Testis (tissue), 3 donors: ENCODE measurements around the gene MEP1B. TPM values are rescaled to one million over a fixed set of nuclear protein-coding genes. Genes with fewer than 3 reads are reported as not detected.

Experiments used
- DNase-seq: peaks from one replicate; pipeline ENCODE4 v3.0.0-alpha.2; 2019
- H3K27ac ChIP-seq, 2 donors: fragments of 200-600 bp; sonication (generic); one replicate each; pipeline ENCODE4 v1.5.1; 2019
- H3K27me3 ChIP-seq: fragments of 200-600 bp; sonication (generic); one replicate; pipeline ENCODE4 v1.5.1; 2019
- H3K36me3 ChIP-seq: fragments of 200-600 bp; sonication (generic); one replicate; pipeline ENCODE4 v1.5.1; 2017; ENCODE audit warnings: low read depth; ENCODE audit errors: missing control alignments
- H3K4me1 ChIP-seq: fragments of 200-600 bp; sonication (generic); one replicate; pipeline ENCODE4 v1.5.1; 2019
- H3K4me3 ChIP-seq, 2 donors: fragments of 200-600 bp; sonication (generic); one replicate each; pipeline ENCODE4 v1.5.1; 2017 to 2019
- H3K9me3 ChIP-seq: fragments of 200-600 bp; sonication (generic); one replicate; pipeline ENCODE4 v1.5.1; 2017
- POLR2A ChIP-seq: fragments of 450-650 bp; IDR thresholded peaks from one replicate; pipeline ENCODE4 v1.6.1; 2017; ENCODE audit warnings: antibody characterized with exemption, mild to moderate bottlenecking, moderate library complexity
- WGBS, 2 donors: methylation state at CpG; one replicate each; pipeline ENCODE4 v1.1.5; 2018; 5-methylcytosine and 5-hydroxymethylcytosine counted together
- intact Hi-C: fragments of 100-400 bp; cut with DNase I; formaldehyde crosslinking; loops from one replicate; pipeline ENCODE4 v1.15.1; 2023; ENCODE audit warnings: low total_unique reads
- polyA plus RNA-seq: library from polyadenylated mRNA; stranded (reverse); fragments of 350-450 nt; fragmentation: Illumina TruSeq; extraction: RNeasy Lipid Tissue Mini Kit (QIAGEN cat#74804); gene quantifications from one replicate; pipeline ENCODE4 v1.2.3, GENCODE V29; 2014; ENCODE audit warnings: low read depth, low replicate concordance; ENCODE audit not compliant: insufficient read depth
- total RNA-seq, 2 donors: library from RNA; depleted of rRNA; stranded (reverse); fragments of >200 nt; gene quantifications; one replicate each; pipeline ENCODE4 v1.2.3, GENCODE V29; 2016
- TF ChIP-seq, protein P1 (sequence below), 3 experiments: fragments of 450-650 bp in 2 of 3; fragments of 200-600 bp in 1 of 3; sonication (generic) in 1 of 3; IDR thresholded peaks; one replicate each; pipeline ENCODE4 v1.5.1; 2016 to 2019; ENCODE audit warnings: antibody characterized with exemption in 3 of 3, mild to moderate bottlenecking in 2 of 3, moderate library complexity in 1 of 3

MEP1B gene
- total and polyA plus RNA-seq, 3 donors from 2014 or later = 0.19 to 0.78 (median 0.39) TPM

DNA sequence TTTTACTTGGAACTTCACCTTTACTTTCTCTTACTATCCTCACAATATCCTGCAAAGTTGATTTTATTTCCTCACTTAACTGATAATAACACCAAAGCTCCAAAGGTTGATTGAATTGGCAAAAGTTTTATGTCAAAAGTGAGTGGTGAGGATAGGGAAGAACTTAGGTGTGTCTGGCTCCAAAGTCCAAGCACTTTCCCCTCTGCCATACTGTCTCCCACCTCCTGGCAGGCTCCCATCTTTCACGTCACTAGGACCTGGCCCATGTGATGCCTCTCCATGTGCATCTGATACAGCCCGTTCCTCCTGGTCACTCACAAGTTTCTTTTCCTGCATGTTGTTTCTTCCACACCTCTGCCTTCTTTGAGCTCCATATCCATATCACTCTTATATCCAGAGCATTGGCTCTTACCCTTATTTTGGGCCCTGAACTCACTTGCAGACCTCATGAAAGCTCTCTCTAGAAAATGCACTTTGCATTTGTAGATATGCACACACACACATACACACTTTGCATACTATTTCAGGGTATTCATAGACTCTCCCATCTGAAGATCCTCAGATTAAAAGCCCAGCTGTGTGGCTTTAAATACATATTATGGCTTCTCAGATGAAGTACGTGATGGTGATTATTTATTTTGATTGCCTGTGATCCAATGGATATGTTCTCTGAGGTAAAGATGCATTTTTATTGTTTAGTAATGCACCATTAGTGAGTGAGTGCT, 12.3 kb downstream of the MEP1B start:
- no peaks in the 10 kb centered on the region for H3K27me3 ChIP-seq
- TF ChIP-seq, protein P1, sequence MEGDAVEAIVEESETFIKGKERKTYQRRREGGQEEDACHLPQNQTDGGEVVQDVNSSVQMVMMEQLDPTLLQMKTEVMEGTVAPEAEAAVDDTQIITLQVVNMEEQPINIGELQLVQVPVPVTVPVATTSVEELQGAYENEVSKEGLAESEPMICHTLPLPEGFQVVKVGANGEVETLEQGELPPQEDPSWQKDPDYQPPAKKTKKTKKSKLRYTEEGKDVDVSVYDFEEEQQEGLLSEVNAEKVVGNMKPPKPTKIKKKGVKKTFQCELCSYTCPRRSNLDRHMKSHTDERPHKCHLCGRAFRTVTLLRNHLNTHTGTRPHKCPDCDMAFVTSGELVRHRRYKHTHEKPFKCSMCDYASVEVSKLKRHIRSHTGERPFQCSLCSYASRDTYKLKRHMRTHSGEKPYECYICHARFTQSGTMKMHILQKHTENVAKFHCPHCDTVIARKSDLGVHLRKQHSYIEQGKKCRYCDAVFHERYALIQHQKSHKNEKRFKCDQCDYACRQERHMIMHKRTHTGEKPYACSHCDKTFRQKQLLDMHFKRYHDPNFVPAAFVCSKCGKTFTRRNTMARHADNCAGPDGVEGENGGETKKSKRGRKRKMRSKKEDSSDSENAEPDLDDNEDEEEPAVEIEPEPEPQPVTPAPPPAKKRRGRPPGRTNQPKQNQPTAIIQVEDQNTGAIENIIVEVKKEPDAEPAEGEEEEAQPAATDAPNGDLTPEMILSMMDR (IDR thresholded peaks at IDR 0.05) = no peak
- TF ChIP-seq POLR2A = no peak
- H3K36me3 ChIP-seq = no peaks in the 10 kb centered on the region
- H3K4me3 ChIP-seq = no peak overlapping the region
- DNase-seq = no peak
- no peak overlapping the region for H3K27ac ChIP-seq
- H3K9me3 ChIP-seq = no peaks in the 10 kb centered on the region
- intact Hi-C loops = no loop called here
- no peaks in the 10 kb centered on the region for H3K4me1 ChIP-seq
- WGBS, 2 donors = 80 to 87% methylated on average over 3 of the region's 3 CpGs

DNA sequence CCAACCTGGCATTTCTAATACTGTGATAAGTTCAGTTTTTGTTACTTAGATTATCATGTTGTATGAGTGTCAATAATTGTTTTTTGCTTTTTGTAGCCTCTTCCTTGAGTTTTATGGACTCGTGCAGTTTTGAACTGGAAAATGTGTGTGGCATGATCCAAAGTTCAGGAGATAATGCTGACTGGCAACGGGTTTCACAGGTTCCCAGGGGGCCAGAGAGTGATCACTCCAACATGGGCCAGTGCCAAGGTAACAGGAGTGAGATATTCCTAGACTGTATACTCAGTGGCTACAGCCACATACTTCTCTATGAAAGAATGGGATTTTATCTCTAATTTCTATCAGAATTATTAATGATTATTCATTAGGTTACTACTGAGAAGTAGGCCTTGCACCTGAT, 18.2 kb downstream of the MEP1B start:
- intact Hi-C loops = no loop called here
- WGBS, 2 donors = 47 to 48% methylated on average over 2 of the region's 2 CpGs
- Histone ChIP-seq H3K9me3 (no peaks in the 10 kb centered on the region), H3K27ac (no peak overlapping the region), H3K4me1 (no peaks in the 10 kb centered on the region), H3K36me3 (no peaks in the 10 kb centered on the region), H3K4me3 (no peak overlapping the region), H3K27me3 (no peaks in the 10 kb centered on the region)
- DNase-seq = no peak
- TF ChIP-seq, protein P1 (IDR thresholded peaks at IDR 0.05) = no peak
- TF ChIP-seq POLR2A = no peak

DNA sequence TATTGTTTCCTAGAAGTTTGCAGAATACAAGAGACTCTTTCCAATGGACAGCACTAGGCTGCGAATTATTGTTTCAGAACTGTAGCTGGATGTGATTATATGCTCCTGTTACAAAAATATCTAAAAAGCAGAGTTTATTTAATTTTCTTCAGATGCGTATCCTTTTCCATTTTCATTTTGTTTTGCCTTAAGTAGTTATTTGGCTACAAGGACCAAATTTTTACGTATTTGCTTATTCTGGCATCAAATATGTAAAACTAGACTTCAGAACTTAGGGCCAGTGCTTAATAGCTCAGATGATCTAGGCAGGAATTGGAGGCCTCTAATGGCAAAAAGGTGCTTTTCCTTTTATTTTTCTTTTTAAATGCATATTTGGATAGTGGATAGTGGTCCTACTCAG, 18.7 kb downstream of the MEP1B start:
- no peaks in the 10 kb centered on the region for H3K4me1 ChIP-seq
- DNase-seq = no peak
- no peaks in the 10 kb centered on the region for H3K36me3 ChIP-seq
- TF ChIP-seq, protein P1 (IDR thresholded peaks at IDR 0.05) = no peak
- TF ChIP-seq POLR2A = no peak
- no peaks in the 10 kb centered on the region for H3K27me3 ChIP-seq
- intact Hi-C loops = no loop called here
- WGBS, 2 donors = 64 to 71% methylated on average over 3 of the region's 3 CpGs
- no peak overlapping the region for H3K27ac ChIP-seq
- H3K4me3 ChIP-seq = no peak overlapping the region
- no peaks in the 10 kb centered on the region for H3K9me3 ChIP-seq

DNA sequence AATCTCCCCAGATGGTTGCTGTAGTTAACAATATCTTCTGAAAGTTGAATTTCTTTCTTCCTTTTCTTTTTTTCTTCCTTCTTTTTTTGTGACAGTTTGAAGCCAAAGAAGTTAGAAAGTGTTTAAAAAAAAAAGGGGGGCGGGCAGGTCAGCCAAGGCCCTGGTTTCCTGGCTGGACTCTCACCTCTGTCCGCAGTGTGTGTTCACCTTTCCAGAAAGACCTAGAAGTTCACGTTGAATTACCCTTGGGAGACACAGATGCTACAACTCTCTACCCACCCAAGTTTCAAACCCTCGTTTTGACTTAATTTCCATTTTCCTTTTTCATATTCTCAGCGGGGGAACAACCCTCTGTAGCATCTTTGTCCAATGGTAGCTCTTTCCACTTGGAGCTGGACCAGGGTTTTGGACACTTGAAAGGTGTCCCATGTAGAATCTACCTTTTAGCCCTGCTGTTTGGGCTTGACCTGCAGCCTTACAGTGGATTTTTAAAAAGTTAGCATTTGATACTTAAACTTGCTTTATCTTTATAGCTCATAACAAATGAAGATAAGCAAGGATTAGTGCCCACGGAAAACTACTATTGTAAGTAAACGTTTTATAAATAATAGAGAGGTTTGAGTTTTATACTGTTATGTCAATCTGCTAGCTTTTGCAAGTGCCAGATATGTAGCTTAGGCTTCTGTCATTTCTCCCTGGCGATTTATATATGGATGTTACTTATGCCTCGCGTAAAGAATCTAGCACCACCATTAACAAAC, 20.0 kb downstream of the MEP1B start:
- intact Hi-C loops = no loop called here
- DNase-seq = no peak
- WGBS, 2 donors = 77 to 86% methylated on average over 10 of the region's 10 CpGs

More for the DNA sequence above, 20.0 kb downstream of the MEP1B start:
- H3K4me1 ChIP-seq = no peaks in the 10 kb centered on the region
- H3K4me3 ChIP-seq = no peak overlapping the region
- TF ChIP-seq POLR2A = no peak
- TF ChIP-seq, protein P1 (IDR thresholded peaks at IDR 0.05) = no peak
- H3K9me3 ChIP-seq = no peaks in the 10 kb centered on the region
- no peaks in the 10 kb centered on the region for H3K27me3 ChIP-seq
- H3K36me3 ChIP-seq = no peaks in the 10 kb centered on the region
- H3K27ac ChIP-seq = no peak overlapping the region
